ENCODE data around the gene RFC3.

Gene RFC3

GRCh38 chr13:33832872-33833271, 14.9 kb downstream of the RFC3 start:
- Histone ChIP-seq H3K27me3 (no peaks in the 10 kb centered on the region), H3K4me1 (ENCODE audit: control insufficient read depth in 1 of 2, insufficient read depth in 1 of 2, low read depth in 1 of 2, low read length in 1 of 2) (no peaks in the 10 kb centered on the region), H3K36me3 (peaks cover 44% of the 10 kb centered on the region), H3K4me3 (ENCODE audit: low read depth in 1 of 2, low read length in 1 of 2) (no peak overlapping the region), H3K27ac (no peak overlapping the region), H3K9me3 (no peaks in the 10 kb centered on the region)
- TF ChIP-seq, protein P1, sequence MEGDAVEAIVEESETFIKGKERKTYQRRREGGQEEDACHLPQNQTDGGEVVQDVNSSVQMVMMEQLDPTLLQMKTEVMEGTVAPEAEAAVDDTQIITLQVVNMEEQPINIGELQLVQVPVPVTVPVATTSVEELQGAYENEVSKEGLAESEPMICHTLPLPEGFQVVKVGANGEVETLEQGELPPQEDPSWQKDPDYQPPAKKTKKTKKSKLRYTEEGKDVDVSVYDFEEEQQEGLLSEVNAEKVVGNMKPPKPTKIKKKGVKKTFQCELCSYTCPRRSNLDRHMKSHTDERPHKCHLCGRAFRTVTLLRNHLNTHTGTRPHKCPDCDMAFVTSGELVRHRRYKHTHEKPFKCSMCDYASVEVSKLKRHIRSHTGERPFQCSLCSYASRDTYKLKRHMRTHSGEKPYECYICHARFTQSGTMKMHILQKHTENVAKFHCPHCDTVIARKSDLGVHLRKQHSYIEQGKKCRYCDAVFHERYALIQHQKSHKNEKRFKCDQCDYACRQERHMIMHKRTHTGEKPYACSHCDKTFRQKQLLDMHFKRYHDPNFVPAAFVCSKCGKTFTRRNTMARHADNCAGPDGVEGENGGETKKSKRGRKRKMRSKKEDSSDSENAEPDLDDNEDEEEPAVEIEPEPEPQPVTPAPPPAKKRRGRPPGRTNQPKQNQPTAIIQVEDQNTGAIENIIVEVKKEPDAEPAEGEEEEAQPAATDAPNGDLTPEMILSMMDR (IDR thresholded peaks at IDR 0.05): no peak

DNA sequence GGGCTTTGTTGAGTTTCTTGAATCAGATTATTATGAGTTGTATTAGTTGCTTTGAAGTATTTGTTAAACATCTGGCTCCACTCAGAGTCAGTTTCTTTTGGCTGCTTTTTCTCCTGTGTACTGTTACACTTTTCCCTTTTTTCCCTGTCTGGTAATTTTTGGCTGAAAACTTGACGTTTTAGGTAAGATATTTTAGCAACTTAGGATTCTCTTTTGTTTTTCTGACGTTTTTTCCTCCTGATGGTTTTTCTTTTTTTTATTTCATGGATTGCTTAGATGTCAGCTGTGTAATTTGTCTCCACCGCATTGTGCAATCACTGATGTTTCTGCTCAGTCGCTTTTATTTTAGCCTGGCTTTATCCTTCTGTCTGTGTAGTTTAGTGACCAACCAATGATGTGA, 20.7 kb downstream of the RFC3 start:
- Histone ChIP-seq H3K4me1 (ENCODE audit: control insufficient read depth in 1 of 2, insufficient read depth in 1 of 2, low read depth in 1 of 2, low read length in 1 of 2) (no peaks in the 10 kb centered on the region), H3K27me3 (no peaks in the 10 kb centered on the region), H3K4me3 (ENCODE audit: low read depth in 1 of 2, low read length in 1 of 2) (no peak overlapping the region), H3K27ac (no peak overlapping the region), H3K9me3 (no peaks in the 10 kb centered on the region), H3K36me3 (peaks cover 20% of the 10 kb centered on the region)
- TF ChIP-seq, protein P1 (IDR thresholded peaks at IDR 0.05): no peak

- Histone ChIP-seq H3K27ac (no peak overlapping the region), H3K4me1 (ENCODE audit: control insufficient read depth in 1 of 2, insufficient read depth in 1 of 2, low read depth in 1 of 2, low read length in 1 of 2) (no peaks in the 10 kb centered on the region), H3K4me3 (ENCODE audit: low read depth in 1 of 2, low read length in 1 of 2) (no peak overlapping the region), H3K9me3 (no peaks in the 10 kb centered on the region), H3K27me3 (no peaks in the 10 kb centered on the region), H3K36me3 (peaks cover 18% of the 10 kb centered on the region)
- TF ChIP-seq, protein P1 (IDR thresholded peaks at IDR 0.05): no peak
These were observed 22.5 kb downstream of the RFC3 start for GRCh38 chr13:33840402-33840801.

GRCh38 chr13:33842207-33842606, 24.3 kb downstream of the RFC3 start:
- no peak overlapping the region for H3K27ac ChIP-seq
- H3K4me3 ChIP-seq (ENCODE audit: low read depth in 1 of 2, low read length in 1 of 2): no peak overlapping the region
- TF ChIP-seq, protein P1 (IDR thresholded peaks at IDR 0.05): no peak
- no peaks in the 10 kb centered on the region for H3K4me1 ChIP-seq (ENCODE audit: control insufficient read depth in 1 of 2, insufficient read depth in 1 of 2, low read depth in 1 of 2, low read length in 1 of 2)
- no peaks in the 10 kb centered on the region for H3K9me3 ChIP-seq
- H3K27me3 ChIP-seq: no peaks in the 10 kb centered on the region
- H3K36me3 ChIP-seq: peaks cover 14% of the 10 kb centered on the region

DNA sequence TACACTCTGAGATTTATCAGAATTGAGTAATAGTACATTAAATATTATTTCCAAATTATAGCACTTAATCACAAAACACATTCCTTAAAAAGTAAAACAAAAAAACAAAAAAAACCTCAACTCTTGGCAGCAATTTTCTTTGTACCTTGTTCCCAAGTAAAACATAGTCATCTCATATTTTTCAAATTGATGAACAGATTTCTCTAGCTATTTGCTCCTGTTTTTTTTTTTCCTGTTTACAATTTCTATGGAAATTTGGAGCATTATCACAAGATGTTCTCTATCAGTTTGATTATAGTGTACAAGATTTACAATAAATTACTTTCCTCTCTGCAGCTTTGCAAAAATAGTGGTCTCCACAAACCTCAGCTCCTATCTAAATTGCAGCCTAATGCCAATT, 25.0 kb downstream of the RFC3 start:
- no peak overlapping the region for H3K4me3 ChIP-seq (ENCODE audit: low read depth in 1 of 2, low read length in 1 of 2)
- no peaks in the 10 kb centered on the region for H3K9me3 ChIP-seq
- no peak overlapping the region for H3K27ac ChIP-seq
- no peaks in the 10 kb centered on the region for H3K4me1 ChIP-seq (ENCODE audit: control insufficient read depth in 1 of 2, insufficient read depth in 1 of 2, low read depth in 1 of 2, low read length in 1 of 2)
- H3K27me3 ChIP-seq: no peaks in the 10 kb centered on the region
- TF ChIP-seq, protein P1 (IDR thresholded peaks at IDR 0.05): no peak
- peaks cover 14% of the 10 kb centered on the region for H3K36me3 ChIP-seq

All from neutrophil (primary cell).